Lower lobe of right lung (tissue), 2 donors: Measurements from ENCODE around the gene CHST10. TPM values are rescaled to one million over a fixed set of nuclear protein-coding genes. Genes with fewer than 3 reads are reported as not detected.
A peak's percentile ranks its signal among the peaks of the same experiment; 100 is the strongest.
"Not testable (repeated sequence)": the region's sequence is repeated elsewhere in the genome, so short reads cannot be mapped to it uniquely, and the experiment has no call there.

Experiments used
- ATAC-seq, 2 donors: fragments of 200-7000 bp; cut with Tn5 transposase; one replicate each; pipeline ENCODE4 v1.9.1; 2020 to 2022; ENCODE audit warnings: mild to moderate bottlenecking in 2 of 2, moderate library complexity in 2 of 2
- DNase-seq: peaks from one replicate; pipeline ENCODE4 v3.0.0-alpha.2; 2020
- H3K27ac ChIP-seq: fragments of 200-600 bp; one replicate; pipeline ENCODE4 v1.8.0; 2022
- H3K27me3 ChIP-seq: fragments of 200-600 bp; one replicate; pipeline ENCODE4 v1.8.0; 2022; ENCODE audit warnings: low read depth
- H3K36me3 ChIP-seq: fragments of 200-600 bp; one replicate; pipeline ENCODE4 v1.8.0; 2022; ENCODE audit warnings: mild to moderate bottlenecking
- H3K4me1 ChIP-seq: fragments of 200-600 bp; one replicate; pipeline ENCODE4 v1.8.0; 2022
- H3K4me3 ChIP-seq: fragments of 200-600 bp; one replicate; pipeline ENCODE4 v1.8.0; 2022; ENCODE audit warnings: mild to moderate bottlenecking
- H3K9me3 ChIP-seq: fragments of 200-600 bp; one replicate; pipeline ENCODE4 v1.8.0; 2022
- CTCF ChIP-seq: fragments of 200-600 bp; IDR thresholded peaks from one replicate; pipeline ENCODE4 v1.8.0; 2022; ENCODE audit warnings: antibody characterized with exemption, mild to moderate bottlenecking
- intact Hi-C: fragments of 100-400 bp; cut with DNase I; formaldehyde crosslinking; loops from one replicate; pipeline ENCODE4 v1.11.0; 2022
- long read RNA-seq: library from polyadenylated mRNA; unstranded; transcript quantifications from one replicate; pipeline ENCODE4 v2.0.0, GENCODE V29; 2021
- total RNA-seq: library from RNA; stranded (reverse); fragmentation: NEBNext Ultra II Directional; extraction: Animal tissue kit (Norgen Biotek cat#: 25700); gene quantifications from one replicate; pipeline ENCODE4 v1.2.1, GENCODE V29; 2021
- donor health status: DM: no; HTN: yes; CAD: no; lungs with severe emphysema.

Gene CHST10
- 7.6 TPM for total RNA-seq
- long read RNA-seq, transcript CHST10-201 (7 exons, 2,842 nt): major isoform, 17 of 21 reads
- long read RNA-seq, partial matches to known transcripts: 2 of 21 reads
- long read RNA-seq, other reads (novel, unspliced or antisense): 2 of 21 reads

GRCh38 chr2:100416935-100417710, at the start of gene CHST10:
Gene CHST10 (minus strand): TSS chr2:100417668. CDS start chr2:100406675, 10,993 bp downstream.
- Histone ChIP-seq H3K27me3 (no peaks in the 10 kb centered on the region), H3K27ac (peak within 1 kb of the TSS; percentile 78), H3K36me3 (no peaks in the 10 kb centered on the region), H3K9me3 (no peaks in the 10 kb centered on the region), H3K4me1 (peaks cover 26% of the 10 kb centered on the region), H3K4me3 (peak within 1 kb of the TSS; percentile 75)
- ATAC-seq: peak; percentile 91 to 95
- DNase-seq: peak; percentile 69
- intact Hi-C loops: no loop called here
- TF ChIP-seq CTCF: no peak

GRCh38 chr2:100460904-100461530, 43.5 kb upstream of the CHST10 start:
- no peaks in the 10 kb centered on the region for H3K27me3 ChIP-seq
- H3K27ac ChIP-seq: no peak overlapping the region
- H3K9me3 ChIP-seq: peaks cover 18% of the 10 kb centered on the region
- no peaks in the 10 kb centered on the region for H3K36me3 ChIP-seq
- DNase-seq: no peak
- no peak overlapping the region for H3K4me3 ChIP-seq
- no peak for ATAC-seq
- no peak for TF ChIP-seq CTCF
- intact Hi-C loops: no loop called here
- no peaks in the 10 kb centered on the region for H3K4me1 ChIP-seq

- H3K4me3 ChIP-seq, H3K27ac ChIP-seq, H3K4me1 ChIP-seq, intact Hi-C loops, ATAC-seq, H3K27me3 ChIP-seq, H3K36me3 ChIP-seq, DNase-seq: not testable (repeated sequence)
- H3K9me3 ChIP-seq: peaks cover 18% of the 10 kb centered on the region
Observed at GRCh38 chr2:100456357-100456756, 38.9 kb upstream of the CHST10 start.

- no peak overlapping the region for H3K4me3 ChIP-seq
- no peaks in the 10 kb centered on the region for H3K36me3 ChIP-seq
- peaks cover 16% of the 10 kb centered on the region for H3K9me3 ChIP-seq
- no peak for TF ChIP-seq CTCF
- H3K4me1 ChIP-seq: no peaks in the 10 kb centered on the region
- H3K27me3 ChIP-seq: no peaks in the 10 kb centered on the region
- ATAC-seq: no peak
- intact Hi-C loops: no loop called here
- no peak for DNase-seq
- no peak overlapping the region for H3K27ac ChIP-seq
Observed at GRCh38 chr2:100453853-100454252, 36.4 kb upstream of the CHST10 start.

- H3K27ac ChIP-seq: no peak overlapping the region
- intact Hi-C loops: no loop called here
- H3K9me3 ChIP-seq: peaks cover 4% of the 10 kb centered on the region
- ATAC-seq (no peak), DNase-seq (no peak)
- H3K27me3 ChIP-seq: no peaks in the 10 kb centered on the region
- H3K4me3 ChIP-seq: no peak overlapping the region
- no peak for TF ChIP-seq CTCF
- H3K36me3 ChIP-seq: no peaks in the 10 kb centered on the region
- H3K4me1 ChIP-seq: no peaks in the 10 kb centered on the region
Observed at GRCh38 chr2:100451734-100452133, 34.3 kb upstream of the CHST10 start.

- Histone ChIP-seq H3K9me3 (no peaks in the 10 kb centered on the region), H3K4me1 (no peaks in the 10 kb centered on the region), H3K27me3 (no peaks in the 10 kb centered on the region), H3K27ac (no peak overlapping the region), H3K36me3 (no peaks in the 10 kb centered on the region), H3K4me3 (no peak overlapping the region)
- intact Hi-C loops: no loop called here
- DNase-seq: no peak
- no peak for TF ChIP-seq CTCF
- no peak for ATAC-seq
Observed at GRCh38 chr2:100451092-100451491, 33.6 kb upstream of the CHST10 start.
